OCI-LY7 (cell line): Measurements from ENCODE around the gene MAB21L1.

Experiments used
- EZH2phosphoT487 ChIP-seq: fragments of 200-600 bp; sonication (generic); IDR thresholded peaks from 2 replicates; pipeline ENCODE4 v1.6.1; 2018; ENCODE audit warnings: low read depth, borderline replicate concordance, mild to moderate bottlenecking, mixed run types, antibody characterized with exemption, low read length, moderate library complexity, mixed read lengths
- TF ChIP-seq, protein P1 (sequence below): fragments of 200-600 bp; sonication (generic); conservative IDR thresholded peaks from 2 replicates; pipeline ENCODE4 v1.5.1; 2014; ENCODE audit warnings: mild to moderate bottlenecking, antibody characterized with exemption, low read length, moderate library complexity, mixed read lengths

DNA sequence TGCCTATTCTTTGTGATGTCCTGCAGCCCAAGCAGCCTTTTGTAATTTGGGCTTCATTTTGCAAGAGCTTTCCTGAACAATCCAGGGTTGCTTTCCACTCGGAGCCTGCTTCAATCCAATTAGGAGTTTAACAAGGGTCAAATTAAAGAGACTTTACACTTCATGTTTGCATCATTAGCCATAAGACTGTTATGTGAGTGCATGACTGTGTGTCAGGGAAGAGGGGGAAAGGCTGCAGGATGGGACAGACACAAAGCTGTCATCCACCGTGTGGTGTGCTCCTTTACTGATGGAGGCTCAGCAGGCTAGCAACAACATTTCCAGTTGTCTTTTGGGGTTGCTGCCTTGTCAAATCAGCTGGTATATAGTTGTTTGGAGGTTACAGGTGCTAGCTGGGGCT is 23.7 kb upstream of the MAB21L1 start:
- TF ChIP-seq, protein P1, sequence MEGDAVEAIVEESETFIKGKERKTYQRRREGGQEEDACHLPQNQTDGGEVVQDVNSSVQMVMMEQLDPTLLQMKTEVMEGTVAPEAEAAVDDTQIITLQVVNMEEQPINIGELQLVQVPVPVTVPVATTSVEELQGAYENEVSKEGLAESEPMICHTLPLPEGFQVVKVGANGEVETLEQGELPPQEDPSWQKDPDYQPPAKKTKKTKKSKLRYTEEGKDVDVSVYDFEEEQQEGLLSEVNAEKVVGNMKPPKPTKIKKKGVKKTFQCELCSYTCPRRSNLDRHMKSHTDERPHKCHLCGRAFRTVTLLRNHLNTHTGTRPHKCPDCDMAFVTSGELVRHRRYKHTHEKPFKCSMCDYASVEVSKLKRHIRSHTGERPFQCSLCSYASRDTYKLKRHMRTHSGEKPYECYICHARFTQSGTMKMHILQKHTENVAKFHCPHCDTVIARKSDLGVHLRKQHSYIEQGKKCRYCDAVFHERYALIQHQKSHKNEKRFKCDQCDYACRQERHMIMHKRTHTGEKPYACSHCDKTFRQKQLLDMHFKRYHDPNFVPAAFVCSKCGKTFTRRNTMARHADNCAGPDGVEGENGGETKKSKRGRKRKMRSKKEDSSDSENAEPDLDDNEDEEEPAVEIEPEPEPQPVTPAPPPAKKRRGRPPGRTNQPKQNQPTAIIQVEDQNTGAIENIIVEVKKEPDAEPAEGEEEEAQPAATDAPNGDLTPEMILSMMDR: no peak
- TF ChIP-seq EZH2phosphoT487: no peak
